HG03066 (cell line): ENCODE data around the gene RPL9.
"Not testable (repeated sequence)": the region's sequence is repeated elsewhere in the genome, so short reads cannot be mapped to it uniquely, and the experiment has no call there.

Experiments
- ATAC-seq: cut with Tn5 transposase; IDR thresholded peaks from one replicate; pipeline ENCODE4 v1.9.1; 2021; ENCODE audit warnings: low read depth; ENCODE audit not compliant: unreplicated experiment

Gene RPL9

DNA sequence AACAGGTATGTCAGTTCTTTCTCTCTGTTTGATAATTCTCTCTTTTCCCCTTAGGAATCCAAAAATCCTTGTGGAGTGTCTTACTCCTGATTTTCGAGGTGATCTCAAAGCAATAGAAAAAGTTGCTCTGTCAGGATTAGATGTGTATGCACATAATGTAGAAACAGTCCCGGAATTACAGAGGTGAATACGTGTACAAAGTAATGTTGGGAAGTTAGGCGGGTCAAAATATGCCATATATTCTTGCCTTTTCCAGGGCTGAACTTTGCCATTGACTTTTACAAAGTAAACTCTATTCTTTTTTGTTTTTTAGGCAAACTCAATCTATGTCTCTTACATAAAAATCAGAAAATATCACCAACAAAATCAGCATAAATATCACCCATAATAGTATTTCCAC, 8.7 kb upstream of the RPL9 start:
- ATAC-seq, result no peak

GRCh38 chr4:39466747-39467146, 8.0 kb upstream of the RPL9 start:
- no peak for ATAC-seq

DNA sequence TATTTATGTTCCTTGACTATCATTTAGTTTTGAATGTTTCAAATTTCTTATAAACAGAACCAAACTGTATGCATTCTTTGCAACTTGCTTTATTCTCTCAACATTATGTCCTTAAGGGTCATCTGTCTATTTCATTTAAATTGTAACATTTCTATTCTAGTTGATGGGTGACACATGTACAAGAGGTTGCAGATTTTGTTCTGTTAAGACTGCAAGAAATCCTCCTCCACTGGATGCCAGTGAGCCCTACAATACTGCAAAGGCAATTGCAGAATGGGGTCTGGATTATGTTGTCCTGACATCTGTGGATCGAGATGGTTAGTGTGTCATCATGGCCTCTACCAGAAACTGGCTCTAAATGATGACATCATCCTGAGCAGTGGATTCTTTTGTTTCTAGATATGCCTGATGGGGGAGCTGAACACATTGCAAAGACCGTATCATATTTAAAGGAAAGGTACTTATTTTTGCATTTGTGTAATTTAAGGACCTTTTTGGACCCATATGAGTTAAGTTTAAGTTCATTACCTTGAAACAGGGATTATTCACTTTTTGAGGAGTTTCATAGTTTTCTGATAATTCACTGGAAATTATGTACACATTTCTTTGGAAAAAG, 6.3 kb upstream of the RPL9 start:
- ATAC-seq, result no peak

GRCh38 chr4:39458161-39458504, 589 bp downstream of the RPL9 start:
- not testable (repeated sequence) for ATAC-seq

GRCh38 chr4:39456946-39457763, 1.6 kb downstream of the RPL9 start:
- ATAC-seq, result no peak

DNA sequence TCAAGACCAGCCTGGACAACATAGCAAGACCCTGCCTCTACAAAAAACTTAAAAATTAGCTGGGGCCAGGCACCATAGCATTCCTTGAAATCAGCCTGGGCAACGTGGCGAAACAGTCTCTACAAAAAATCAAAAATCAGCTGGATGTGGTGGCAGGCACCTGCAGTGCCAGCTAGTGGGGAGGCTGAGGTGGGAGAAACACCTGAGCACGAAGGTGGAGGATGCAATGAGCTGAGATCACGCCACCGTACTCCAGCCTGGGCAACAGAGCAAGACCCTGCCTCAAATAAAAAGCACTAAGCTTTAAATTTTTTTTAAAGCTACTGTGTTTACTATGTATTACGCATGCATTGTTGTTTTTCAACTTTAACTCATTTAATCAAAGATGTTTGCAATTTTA, 3.2 kb downstream of the RPL9 start:
- ATAC-seq, result no peak

DNA sequence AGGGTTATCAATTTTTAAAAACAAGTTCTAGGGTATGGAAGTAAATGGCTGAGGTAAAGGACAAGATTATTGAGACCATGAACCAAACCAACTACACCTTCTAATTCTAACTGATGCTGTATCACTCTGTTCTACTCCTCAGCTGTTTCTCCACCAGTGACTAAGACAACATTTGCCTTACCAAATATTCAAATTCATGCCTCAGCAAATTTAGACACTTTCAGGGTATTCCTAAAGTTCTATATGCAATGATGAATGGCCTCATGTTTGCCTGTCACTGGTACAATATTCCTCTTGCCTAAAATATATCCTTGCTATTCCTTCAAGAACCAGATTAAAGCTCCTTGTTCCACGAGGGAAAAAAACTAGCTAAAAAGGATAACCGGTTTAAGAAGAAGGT, 5.0 kb downstream of the RPL9 start:
- ATAC-seq, result no peak

DNA sequence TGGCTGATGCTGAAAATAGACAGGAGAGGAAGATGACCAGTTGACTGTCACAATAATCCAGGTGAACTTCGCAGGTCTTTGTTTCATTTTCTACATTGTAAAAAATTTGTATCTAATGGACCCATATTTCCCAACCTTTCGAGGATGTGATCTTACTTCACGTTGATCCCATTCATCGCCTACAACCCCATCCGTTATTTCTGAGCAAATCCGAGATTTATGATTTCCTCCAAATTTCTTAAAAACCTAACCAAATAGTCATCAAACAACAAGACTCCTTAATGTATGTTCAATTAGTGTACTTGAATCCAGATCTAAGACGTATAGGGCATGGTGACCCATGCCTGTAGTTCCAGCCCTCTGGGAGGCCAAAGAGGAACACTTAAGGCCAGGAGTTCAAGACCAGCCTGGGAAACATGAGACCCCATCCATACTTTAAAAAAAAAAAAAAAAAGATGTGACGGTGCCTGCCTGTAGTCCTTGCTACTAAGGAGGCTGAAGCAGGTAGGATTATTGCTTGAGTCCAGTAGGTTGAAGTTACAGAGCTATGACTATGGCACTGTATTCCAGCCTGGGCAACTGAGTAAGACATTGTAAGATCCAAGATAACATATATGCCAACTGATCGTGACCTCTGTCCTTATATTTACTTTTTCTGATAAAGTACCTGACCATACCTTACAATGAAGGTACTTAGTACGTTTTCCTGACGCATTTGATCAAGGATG, 5.7 kb downstream of the RPL9 start:
- ATAC-seq, result no peak

- ATAC-seq, result no peak
Measured at GRCh38 chr4:39452153-39452859, 6.4 kb downstream of the RPL9 start.

DNA sequence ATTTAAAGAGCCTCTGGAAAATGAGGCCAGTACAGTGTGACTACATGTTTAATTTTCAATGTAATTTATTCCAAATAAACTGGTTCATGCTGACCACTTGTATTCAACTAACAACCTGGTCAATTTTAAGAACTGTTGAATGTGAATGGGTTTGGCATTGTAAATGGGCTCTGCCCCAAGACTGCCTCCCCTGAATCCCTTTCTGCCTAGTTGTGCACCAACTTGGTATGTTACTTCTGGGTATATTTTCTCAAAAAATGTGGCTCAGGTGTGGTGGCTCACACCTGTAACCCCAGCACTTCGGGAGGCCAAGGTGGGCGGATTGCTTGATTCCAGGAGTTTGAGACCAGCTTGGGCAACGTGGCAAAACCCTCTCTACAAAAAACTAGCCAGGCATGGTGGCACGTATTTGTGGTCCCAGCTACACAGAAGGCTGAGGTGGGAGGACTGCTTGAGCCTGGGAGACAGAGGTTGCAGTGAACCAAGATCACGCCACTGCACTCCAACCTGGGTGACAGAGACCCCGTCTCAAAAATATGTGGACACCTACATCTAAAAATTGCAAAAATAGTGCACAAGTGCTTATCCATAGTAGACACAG, 7.2 kb downstream of the RPL9 start:
- no peak for ATAC-seq

DNA sequence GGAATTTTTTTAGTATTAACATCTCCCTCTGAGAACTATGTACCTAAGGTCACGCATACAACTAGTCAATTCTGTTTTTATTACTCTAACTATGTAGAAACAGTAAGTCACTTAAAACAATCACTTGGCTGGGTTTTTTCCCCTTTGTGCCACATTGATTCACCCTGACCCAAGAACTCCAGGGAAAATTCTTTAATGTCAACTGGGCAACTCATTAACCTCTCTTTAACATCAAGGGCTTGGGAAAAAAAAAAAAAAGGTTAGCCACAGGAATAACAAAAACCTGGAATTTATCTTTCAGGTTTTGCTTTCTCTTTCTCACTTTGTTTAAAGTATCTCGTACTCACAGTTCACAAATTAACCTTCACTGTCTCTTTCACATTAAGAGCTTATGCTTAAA, 8.1 kb downstream of the RPL9 start:
- ATAC-seq, result no peak

- peak; percentile 85 for ATAC-seq
Measured at GRCh38 chr4:39446842-39447573, 11.7 kb downstream of the RPL9 start.

DNA sequence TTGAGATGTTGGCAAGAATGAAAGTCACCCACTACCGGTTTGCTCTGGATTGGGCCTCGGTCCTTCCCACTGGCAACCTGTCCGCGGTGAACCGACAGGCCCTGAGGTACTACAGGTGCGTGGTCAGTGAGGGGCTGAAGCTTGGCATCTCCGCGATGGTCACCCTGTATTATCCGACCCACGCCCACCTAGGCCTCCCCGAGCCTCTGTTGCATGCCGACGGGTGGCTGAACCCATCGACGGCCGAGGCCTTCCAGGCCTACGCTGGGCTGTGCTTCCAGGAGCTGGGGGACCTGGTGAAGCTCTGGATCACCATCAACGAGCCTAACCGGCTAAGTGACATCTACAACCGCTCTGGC, 12.3 kb downstream of the RPL9 start:
- no peak for ATAC-seq

DNA sequence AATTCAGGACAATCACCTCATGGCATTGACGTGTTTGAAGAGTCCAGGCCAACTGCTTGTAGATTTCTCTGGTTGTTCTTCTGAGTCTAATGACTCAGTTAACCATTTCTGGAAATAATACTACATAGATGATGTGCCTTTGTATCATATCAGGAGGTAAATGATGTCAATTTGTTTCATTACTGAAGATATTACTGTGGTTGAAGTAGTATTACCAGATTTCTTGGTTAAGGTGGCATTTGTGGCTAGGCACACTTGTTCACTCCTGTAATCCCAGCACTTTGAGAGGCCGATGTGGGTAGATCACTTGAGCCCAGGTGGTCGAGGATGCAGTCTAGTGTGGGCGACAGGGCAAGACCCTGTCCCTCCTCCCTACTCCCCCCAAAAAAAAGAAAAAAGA, 15.7 kb downstream of the RPL9 start:
- no peak for ATAC-seq

DNA sequence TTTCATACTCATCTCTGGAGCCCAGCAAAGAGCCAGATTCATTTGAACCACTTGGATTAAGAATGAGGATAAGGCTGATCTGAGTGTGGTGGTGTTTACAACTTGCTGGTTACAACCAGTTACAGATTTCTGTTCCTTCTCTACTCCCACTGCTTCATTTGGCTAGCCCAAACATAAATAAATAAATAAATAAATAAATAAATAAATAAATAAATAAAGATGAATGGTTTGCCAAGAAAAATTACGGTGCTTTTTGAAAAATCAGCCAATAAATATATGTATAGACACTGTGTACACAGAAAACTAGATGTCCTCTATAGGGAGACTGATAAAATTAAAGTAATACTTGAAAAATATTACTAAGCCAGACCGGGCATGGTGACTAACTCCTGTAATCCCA, 17.1 kb downstream of the RPL9 start:
- no peak for ATAC-seq

- no peak for ATAC-seq
Measured at GRCh38 chr4:39435659-39436563, 22.8 kb downstream of the RPL9 start.

DNA sequence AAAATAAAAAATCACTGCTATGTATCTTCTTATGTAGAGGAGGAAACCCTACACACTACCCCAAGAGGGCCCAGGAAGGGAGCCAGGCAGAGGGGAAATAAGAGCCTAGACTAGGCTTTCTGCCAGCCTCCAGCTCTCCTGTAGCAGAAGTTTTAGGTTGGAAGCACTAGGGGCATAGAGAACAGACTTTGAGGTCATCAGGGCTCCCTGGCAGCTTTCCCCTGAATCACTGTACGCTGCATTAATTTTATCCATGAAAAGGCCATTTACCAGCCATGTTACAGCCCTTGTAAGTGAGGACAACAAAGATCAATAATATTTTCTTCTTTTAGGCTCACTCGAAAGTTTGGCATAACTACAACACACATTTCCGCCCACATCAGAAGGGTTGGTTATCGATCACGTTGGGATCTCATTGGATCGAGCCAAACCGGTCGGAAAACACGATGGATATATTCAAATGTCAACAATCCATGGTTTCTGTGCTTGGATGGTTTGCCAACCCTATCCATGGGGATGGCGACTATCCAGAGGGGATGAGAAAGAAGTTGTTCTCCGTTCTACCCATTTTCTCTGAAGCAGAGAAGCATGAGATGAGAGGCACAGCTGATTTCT, 24.7 kb downstream of the RPL9 start:
- ATAC-seq, result no peak

DNA sequence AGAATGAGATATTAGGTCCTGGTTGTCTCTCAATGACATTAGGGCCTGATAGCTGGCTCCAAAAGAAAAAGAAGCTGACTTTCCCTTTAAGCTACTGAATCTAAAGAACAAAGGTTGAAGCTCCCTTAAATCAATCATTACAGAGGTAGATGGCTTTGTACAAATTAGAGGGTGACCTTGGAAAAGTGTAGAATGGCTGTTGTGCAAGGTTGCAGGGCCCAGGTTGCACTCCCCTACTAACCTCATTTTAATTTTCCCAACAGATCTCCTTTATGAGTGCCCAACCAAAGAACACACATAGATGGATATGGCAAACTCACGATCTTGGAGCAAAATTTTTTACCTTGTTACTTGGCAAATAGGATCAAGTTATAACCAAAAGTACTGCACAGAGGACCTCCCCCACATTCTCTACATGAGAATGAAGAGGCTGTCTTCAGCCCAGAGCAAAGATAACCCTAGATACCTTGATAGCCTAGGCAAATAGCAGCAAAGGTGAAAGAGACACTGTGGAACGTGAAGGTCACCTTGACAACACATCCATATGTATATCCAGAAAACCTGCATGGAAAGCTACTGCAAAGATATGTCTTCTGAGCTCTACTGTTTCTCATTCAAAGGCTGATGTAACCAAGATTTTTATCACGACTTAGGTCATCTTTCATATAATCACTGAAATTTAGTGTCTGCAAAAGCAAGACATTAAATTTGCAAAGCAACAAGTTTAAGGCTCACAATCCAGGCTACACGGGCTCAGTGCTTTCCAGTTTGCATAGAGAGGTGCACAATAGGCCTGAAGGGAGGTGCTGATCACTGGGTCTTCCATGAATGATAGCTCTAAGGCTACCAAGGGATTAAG, 29.0 kb downstream of the RPL9 start:
- no peak for ATAC-seq
